RWPE1 (cell line): Measurements from ENCODE around the gene CACHD1.
"Not testable (repeated sequence)": the region's sequence is repeated elsewhere in the genome, so short reads cannot be mapped to it uniquely, and the experiment has no call there.

Experiments
- CTCF ChIA-PET: fragments of 350-600 bp; sonication (Branson Sonifier 250); formaldehyde crosslinking; extraction: SDS; loops from one replicate; lab custom pipeline; 2021; lab: Yijun Ruan, JAX
- POLR2A ChIA-PET: fragments of 400-600 bp; formaldehyde crosslinking; extraction: SDS; loops from one replicate; lab custom pipeline; 2020; ENCODE audit warnings: antibody characterized with exemption; ENCODE audit not compliant: low non-redundant PET; lab: Yijun Ruan, JAX
- DNase-seq: peaks from one replicate; pipeline ENCODE4 v3.0.0; 2012; ENCODE audit warnings: low spot score
- H3K27ac ChIP-seq: fragments of 450-650 bp; 2 replicates; pipeline ENCODE4 v1.5.1; 2017
- CTCF ChIP-seq: fragments of 450-650 bp; conservative IDR thresholded peaks from 2 replicates; pipeline ENCODE4 v1.5.1; 2017; ENCODE audit warnings: low read depth, mild to moderate bottlenecking

Gene CACHD1

DNA sequence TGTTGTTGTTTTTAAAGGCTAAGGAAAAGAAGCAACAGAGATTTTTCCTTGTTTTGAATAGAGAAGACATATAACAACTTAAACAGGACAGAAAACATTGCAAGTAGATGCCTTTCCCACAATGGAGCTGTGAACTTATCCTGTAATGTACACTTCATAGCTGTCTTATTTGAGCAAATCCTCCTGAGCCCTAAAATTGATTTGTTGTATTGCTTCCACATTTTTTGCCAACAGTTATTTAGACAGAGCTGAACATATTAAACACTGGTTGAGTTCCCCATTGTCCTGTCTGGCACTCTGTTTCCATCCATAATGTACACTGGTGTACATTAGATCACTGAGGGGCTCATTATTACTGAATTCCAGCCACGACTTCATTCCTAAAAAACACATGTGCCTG is 32.2 kb downstream of the CACHD1 start:
- ChIA-PET POLR2A (no interaction called here), CTCF (interaction anchor here (0.5 kb wide), 1 partner anchor 415 kb away, joined by 3 read pairs; no protein-coding TSS in a partner anchor)
- no peak overlapping the region for H3K27ac ChIP-seq

GRCh38 chr1:64502931-64503330 is 33.0 kb downstream of the CACHD1 start:
- TF ChIP-seq CTCF: no peak
- POLR2A ChIA-PET: no interaction called here
- DNase-seq: no peak
- CTCF ChIA-PET: no interaction called here
- no peak overlapping the region for H3K27ac ChIP-seq

More for the DNA sequence above, 32.2 kb downstream of the CACHD1 start:
- no peak for DNase-seq
- no peak for TF ChIP-seq CTCF

- ChIA-PET POLR2A (no interaction called here), CTCF (no interaction called here)
- no peak for DNase-seq
- TF ChIP-seq CTCF: no peak
- H3K27ac ChIP-seq: no peak overlapping the region
Measured at GRCh38 chr1:64505232-64505943, 35.5 kb downstream of the CACHD1 start.

DNA sequence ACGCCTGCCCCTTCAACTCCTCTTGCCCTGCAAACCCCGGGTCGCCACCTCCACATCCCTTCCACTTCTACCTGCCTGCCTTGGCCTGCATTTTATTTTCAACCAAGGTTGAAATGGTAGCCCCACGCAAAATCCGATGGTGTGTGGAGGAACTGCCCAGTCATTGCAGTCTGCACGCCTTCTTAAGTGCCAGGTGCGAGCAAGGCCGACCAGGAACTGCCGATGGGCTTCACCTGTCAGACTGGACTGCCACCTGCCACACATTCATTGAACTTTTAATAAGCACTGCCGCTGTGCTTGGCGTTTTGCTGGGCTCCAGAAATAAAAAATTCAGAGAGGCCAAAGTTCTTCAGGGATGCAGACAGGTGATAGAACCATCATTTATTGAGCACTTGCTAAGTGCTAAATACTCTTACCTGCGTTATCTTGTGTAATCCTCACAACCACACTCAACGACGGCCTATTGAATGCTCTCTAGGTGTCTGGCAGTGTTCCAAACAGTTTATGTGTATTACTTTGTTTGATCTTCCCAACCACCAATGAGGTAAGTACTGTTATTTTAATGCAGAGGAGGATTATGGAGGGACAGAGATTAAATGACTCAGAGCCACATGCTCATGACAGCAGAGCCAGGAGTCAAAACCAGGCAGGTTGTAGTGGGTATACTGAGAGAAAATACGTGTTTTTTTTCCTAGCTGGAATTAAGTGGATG is 36.2 kb downstream of the CACHD1 start:
- no peak for DNase-seq
- no peak for TF ChIP-seq CTCF
- ChIA-PET CTCF (interaction anchor here (0.7 kb wide), 1 partner anchor 25 kb away, joined by 3 read pairs; no protein-coding TSS in a partner anchor), POLR2A (no interaction called here)
- H3K27ac ChIP-seq: no peak overlapping the region

DNA sequence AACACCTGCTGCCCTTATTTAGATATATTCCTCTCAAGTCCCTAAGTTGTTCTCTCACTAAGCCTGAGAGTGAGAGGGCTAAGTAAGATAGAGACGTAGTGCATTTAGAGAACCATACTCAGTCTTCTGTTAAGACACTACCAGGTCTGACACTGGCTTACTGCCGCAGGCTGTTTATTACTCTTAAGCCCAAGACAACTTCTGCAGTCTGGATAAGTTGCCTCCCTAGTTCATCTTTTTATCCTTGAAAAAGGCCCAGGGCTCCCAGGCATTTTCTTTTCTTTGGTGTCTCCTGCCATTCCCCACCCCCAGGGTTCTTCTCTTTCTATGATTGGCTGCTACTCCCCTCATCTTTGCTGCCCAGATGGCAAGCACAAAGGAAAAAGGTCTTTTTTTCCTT is 38.7 kb downstream of the CACHD1 start:
- no peak for TF ChIP-seq CTCF
- ChIA-PET CTCF (no interaction called here), POLR2A (no interaction called here)
- no peak for DNase-seq
- H3K27ac ChIP-seq: no peak overlapping the region

- no peak overlapping the region for H3K27ac ChIP-seq
- DNase-seq: no peak
- no peak for TF ChIP-seq CTCF
- POLR2A ChIA-PET: no interaction called here
- CTCF ChIA-PET: no interaction called here
Measured at GRCh38 chr1:64511044-64511443, 41.1 kb downstream of the CACHD1 start.

DNA sequence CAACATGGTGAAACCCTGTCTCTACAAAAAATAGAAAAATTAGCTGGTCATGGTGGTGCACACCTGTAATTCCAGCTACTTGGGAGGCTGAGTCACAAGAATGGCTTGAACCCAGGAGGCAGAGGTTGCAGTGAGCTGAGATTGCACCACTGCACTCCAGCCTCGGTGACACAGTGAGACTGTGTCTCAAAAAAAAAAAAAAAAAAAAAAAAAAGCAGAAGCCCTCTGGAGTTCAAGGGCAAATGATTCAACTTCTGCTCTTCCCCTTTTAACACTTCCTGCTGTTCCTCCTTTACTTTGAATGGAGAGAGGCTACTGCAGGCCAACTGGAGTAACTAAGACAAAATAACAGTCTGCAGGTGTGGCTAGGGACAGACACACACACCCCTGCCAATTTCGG is 42.3 kb downstream of the CACHD1 start:
- DNase-seq, CTCF ChIA-PET: not testable (repeated sequence)

More for the DNA sequence above, 42.3 kb downstream of the CACHD1 start:
- POLR2A ChIA-PET, H3K27ac ChIP-seq: not testable (repeated sequence)
